Epithelial cell of alveolus of lung (primary cell): Measurements from ENCODE around the gene GCK. TPM values are rescaled to one million over a fixed set of nuclear protein-coding genes. Genes with fewer than 3 reads are reported as not detected.

ENCODE experiments used
- total RNA-seq: library from RNA; depleted of rRNA; stranded (reverse); fragments of >200 nt; gene quantifications from 2 replicates; pipeline ENCODE4 v1.2.1, GENCODE V29; 2015

The GCK gene
- total RNA-seq, result 0.56 and 1.2 TPM in 2 replicates

GRCh38 chr7:44189286-44189992 lies at the start of gene GCK:
TSS of gene GCK (minus strand) at chr7:44189439. CDS start at chr7:44188953, 486 bp downstream.

GRCh38 chr7:44200699-44201461 lies 11.6 kb upstream of the GCK start, which contains the start of gene YKT6:
TSS of gene YKT6 (plus strand) at chr7:44200978. CDS start at chr7:44201136, 158 bp downstream.

GRCh38 chr7:44141221-44141850 lies 47.9 kb downstream of the GCK start, which contains the start of gene MYL7:
TSS of gene MYL7 (minus strand) at chr7:44141332. CDS start at chr7:44141305, 27 bp downstream.

DNA sequence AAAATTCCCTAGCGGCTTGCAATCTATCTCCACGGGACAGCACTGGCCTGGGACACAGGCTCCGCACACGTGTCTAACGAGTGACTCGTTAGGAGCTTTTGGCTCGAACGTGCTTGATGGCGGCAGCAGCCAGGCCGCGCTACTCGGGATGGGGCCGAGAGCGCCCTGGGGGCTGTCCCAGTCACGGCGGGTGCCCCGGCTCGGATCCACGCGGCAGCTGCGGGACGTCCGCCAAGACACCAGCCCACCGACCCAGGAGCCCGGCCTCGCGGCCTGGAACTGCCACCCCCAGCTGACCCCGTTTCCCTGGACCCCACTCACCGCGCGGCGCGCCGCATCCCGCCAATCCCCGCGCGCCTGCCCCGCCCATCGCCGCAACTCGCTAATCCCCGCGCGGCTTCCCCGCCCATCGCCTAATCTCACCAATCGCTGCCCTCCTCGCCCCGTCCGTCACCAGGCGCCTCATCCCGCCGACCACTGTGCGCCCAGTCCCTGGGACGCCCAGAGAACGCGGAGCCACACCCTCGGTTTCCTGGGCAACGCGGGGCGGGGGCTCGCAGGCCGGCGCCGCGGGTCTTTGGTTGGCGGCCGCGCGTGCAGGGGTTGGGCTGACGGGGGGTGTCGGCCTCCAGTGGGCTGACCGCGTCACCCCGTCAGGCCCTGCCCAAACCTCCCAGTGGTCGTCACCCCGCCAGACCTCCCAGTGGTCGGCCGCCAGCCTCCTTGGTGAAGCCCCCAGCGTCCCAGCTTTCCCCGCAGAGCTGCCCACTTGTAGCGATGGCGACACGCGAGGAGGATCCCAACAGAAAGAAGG lies 65.8 kb downstream of the GCK start, which contains the start of gene POLD2:
Gene POLD2 (minus strand): TSS at position 359 of the 814 bp plus-strand sequence. CDS start 1,495 bp downstream, outside the sequence.

DNA sequence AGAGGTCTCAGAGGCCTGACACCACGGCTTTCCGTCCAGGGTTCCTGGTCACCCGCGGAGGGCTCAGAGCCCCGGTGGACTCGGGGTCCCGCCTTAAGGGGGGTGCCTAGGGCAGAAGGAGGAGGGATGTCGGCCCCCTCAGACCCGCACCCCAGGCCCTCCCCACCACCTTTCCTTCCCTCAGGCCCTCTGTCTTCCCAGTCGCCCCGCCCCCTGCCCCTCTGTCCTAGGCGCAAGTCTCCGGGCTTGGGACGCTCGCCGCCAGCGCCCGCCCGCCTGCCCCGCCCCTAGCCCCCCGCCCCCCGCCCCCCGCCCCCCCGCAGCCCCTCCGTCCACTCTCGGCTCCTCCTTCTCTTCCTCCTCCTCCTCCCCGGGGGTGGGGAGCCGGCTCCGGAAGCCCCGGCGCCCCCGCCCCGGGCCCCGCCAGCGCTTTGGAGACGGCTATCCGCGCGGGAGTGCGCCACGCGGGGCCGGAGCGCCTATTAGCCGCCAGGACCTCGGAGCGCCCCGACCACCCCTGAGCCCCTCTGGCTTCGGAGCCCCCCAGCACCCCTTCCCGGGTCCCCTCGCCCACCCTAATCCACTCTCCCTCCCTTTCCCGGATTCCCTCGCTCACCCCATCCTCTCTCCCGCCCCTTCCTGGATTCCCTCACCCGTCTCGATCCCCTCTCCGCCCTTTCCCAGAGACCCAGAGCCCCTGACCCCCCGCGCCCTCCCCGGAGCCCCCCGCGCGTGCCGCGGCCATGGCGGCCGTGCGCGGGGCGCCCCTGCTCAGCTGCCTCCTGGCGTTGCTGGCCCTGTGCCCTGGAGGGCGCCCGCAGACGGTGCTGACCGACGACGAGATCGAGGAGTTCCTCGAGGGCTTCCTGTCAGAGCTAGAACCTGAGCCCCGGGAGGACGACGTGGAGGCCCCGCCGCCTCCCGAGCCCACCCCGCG lies 85.0 kb downstream of the GCK start, which contains the start of gene AEBP1:
Gene AEBP1 (plus strand): TSS at position 423 of the 937 bp plus-strand sequence. CDS start 321 bp downstream, at position 744.

Other genes starting within 250 kb of the GCK start
- gene SPDYE1, start 191.5 kb downstream of the GCK start, total RNA-seq, result not detected in 2 replicates
- 83.4 and 180 TPM in 2 replicates for gene DBNL, start 144.7 kb downstream of the GCK start, total RNA-seq
- 1.3 TPM in 1 of 2 replicates, not detected in the other for gene PGAM2, start 123.9 kb downstream of the GCK start, total RNA-seq
- gene POLM, start 106.9 kb downstream of the GCK start, total RNA-seq, result 12.3 and 49.3 TPM in 2 replicates
- 49.3 and 84.2 TPM in 2 replicates for gene AEBP1, start 85.1 kb downstream of the GCK start, total RNA-seq
- 44.3 and 95.9 TPM in 2 replicates for gene POLD2, start 65.9 kb downstream of the GCK start, total RNA-seq
- gene MYL7, start 48.1 kb downstream of the GCK start, total RNA-seq, result not detected in 2 replicates
- 69.1 and 114 TPM in 2 replicates for gene YKT6, start 11.5 kb upstream of the GCK start, total RNA-seq
- not detected in 2 replicates for gene CAMK2B, start 136.2 kb upstream of the GCK start, total RNA-seq